Stomach (tissue), 9 donors: ENCODE data around the gene ICAM2. TPM values are rescaled to one million over a fixed set of nuclear protein-coding genes. Genes with fewer than 3 reads are reported as not detected.
A peak's percentile ranks its signal among the peaks of the same experiment; 100 is the strongest.

Experiments used
- DNase-seq, 2 donors: peaks; one replicate each; pipeline versions ENCODE4 v3.0.0 to v3.0.0-alpha.2; 2013 to 2019
- H3K27ac ChIP-seq, 5 donors: fragments of 200-600 bp in 4 of 5; sonication (generic) in 4 of 5; one replicate each; pipeline ENCODE4 v1.5.1; 2013 to 2019; ENCODE audit warnings: mild to moderate bottlenecking in 1 of 5, moderate library complexity in 1 of 5
- H3K27me3 ChIP-seq, 3 donors: fragments of 200-600 bp; sonication (generic); one replicate each; pipeline ENCODE4 v1.5.1; 2017 to 2019; ENCODE audit warnings: mixed run types in 1 of 3
- H3K36me3 ChIP-seq, 4 donors: fragments of 200-600 bp; sonication (generic); 1 replicate in 3 of 4; 2 replicates in 1 of 4; pipeline ENCODE4 v1.5.1; 2016 to 2019
- H3K4me1 ChIP-seq, 4 donors: fragments of 200-600 bp; sonication (generic); one replicate each; pipeline ENCODE4 v1.5.1; 2016 to 2019
- H3K4me3 ChIP-seq, 4 donors: fragments of 200-600 bp; sonication (generic) in 3 of 4; one replicate each; pipeline ENCODE4 v1.5.1; 2016 to 2019; ENCODE audit warnings: mild to moderate bottlenecking in 1 of 4
- H3K9me3 ChIP-seq, 4 donors: fragments of 200-600 bp; sonication (generic); one replicate each; pipeline ENCODE4 v1.5.1; 2016 to 2019
- EP300 ChIP-seq: sonication (generic); formaldehyde crosslinking; IDR thresholded peaks from one replicate; pipeline ENCODE4 v1.6.1; 2017; ENCODE audit warnings: antibody characterized with exemption
- POLR2A ChIP-seq, 4 donors: fragments of 450-650 bp; IDR thresholded peaks; one replicate each; pipeline ENCODE4 v1.6.1; 2016; ENCODE audit warnings: antibody characterized with exemption in 4 of 4, control low read depth in 2 of 4, mild to moderate bottlenecking in 1 of 4, moderate library complexity in 1 of 4
- POLR2AphosphoS5 ChIP-seq, 3 donors: sonication (generic); formaldehyde crosslinking; IDR thresholded peaks; one replicate each; pipeline ENCODE4 v1.6.1; 2016; ENCODE audit warnings: antibody characterized with exemption in 3 of 3
- WGBS, 5 donors: extraction: QIAGEN DNeasy Blood & Tissue Kit in 3 of 5; methylation state at CpG; one replicate each; pipeline versions ENCODE4 v1.1.5 to v1.1.7; 2013 to 2018; 5-methylcytosine and 5-hydroxymethylcytosine counted together
- intact Hi-C: fragments of 100-400 bp; cut with DNase I; formaldehyde crosslinking; loops from one replicate; pipeline ENCODE4 v1.15.1; 2023; ENCODE audit warnings: low total_unique reads
- polyA plus RNA-seq, 3 donors: library from polyadenylated mRNA; stranded (reverse); fragments of 200-250 nt; gene quantifications; one replicate each; pipeline ENCODE4 v1.2.3, GENCODE V29; 2013
- total RNA-seq, 5 donors: library from RNA; depleted of rRNA; stranded (reverse); fragments of >200 nt; gene quantifications; one replicate each; pipeline versions ENCODE4 v1.1.0 to v1.2.3, GENCODE V29; 2014 to 2016
- TF ChIP-seq, protein P1 (sequence below), 7 experiments: fragments of 450-650 bp in 4 of 7; fragments of 200-600 bp in 3 of 7; sonication (generic) in 3 of 7; IDR thresholded peaks; one replicate each; pipeline ENCODE4 v1.5.1; 2016 to 2019; ENCODE audit warnings: antibody characterized with exemption in 7 of 7, control low read depth in 2 of 7, mild to moderate bottlenecking in 1 of 7
- donor health status: healthy with polysubstance abuse.
- donor health status: Bipolar disorder and iron deficiency.
- donor health status: healthy.

ICAM2 gene
- total and polyA plus RNA-seq, 8 donors, result 4.7 to 25.3 (median 10.7) TPM; not detected in 2

DNA sequence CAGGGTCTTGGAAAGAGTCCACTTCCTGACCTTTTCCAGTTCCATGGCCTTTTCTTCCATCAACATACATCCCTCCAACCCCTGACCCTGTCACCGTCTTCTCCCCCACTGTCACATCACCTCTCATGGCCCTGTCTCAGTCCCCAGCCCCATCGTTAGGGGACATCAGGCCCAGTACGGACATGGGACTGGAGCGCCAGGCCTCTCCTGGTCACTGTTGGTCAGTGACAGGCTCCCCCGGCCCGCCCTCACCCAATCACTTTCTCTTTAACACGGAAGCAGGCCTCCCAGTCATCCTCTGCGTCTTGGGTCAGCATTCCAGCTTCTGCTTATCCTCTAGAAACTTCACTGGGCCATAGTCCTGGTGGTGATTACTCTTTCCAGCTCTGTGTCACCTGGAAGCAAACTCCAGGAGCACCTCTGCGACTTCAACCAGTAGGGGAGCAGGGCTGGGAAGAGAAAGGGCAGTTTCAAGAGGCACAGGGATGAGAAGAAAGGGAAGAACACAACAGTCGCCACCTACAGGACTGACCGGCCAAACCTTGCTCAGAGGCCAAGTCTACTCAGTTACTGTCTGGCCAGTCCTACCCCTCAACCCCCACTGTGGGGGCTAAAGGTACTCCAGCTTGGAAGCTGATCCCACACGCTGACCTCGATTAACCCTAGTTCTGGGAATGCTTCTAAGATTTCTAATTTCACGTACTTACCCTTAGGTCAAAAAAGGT is 15.9 kb upstream of the ICAM2 start:
- TF ChIP-seq, protein P1, sequence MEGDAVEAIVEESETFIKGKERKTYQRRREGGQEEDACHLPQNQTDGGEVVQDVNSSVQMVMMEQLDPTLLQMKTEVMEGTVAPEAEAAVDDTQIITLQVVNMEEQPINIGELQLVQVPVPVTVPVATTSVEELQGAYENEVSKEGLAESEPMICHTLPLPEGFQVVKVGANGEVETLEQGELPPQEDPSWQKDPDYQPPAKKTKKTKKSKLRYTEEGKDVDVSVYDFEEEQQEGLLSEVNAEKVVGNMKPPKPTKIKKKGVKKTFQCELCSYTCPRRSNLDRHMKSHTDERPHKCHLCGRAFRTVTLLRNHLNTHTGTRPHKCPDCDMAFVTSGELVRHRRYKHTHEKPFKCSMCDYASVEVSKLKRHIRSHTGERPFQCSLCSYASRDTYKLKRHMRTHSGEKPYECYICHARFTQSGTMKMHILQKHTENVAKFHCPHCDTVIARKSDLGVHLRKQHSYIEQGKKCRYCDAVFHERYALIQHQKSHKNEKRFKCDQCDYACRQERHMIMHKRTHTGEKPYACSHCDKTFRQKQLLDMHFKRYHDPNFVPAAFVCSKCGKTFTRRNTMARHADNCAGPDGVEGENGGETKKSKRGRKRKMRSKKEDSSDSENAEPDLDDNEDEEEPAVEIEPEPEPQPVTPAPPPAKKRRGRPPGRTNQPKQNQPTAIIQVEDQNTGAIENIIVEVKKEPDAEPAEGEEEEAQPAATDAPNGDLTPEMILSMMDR (IDR thresholded peaks at IDR 0.05), result no peak
- no peak for TF ChIP-seq EP300
- TF ChIP-seq POLR2AphosphoS5 (IDR thresholded peaks at IDR 0.05), result no peak
- TF ChIP-seq POLR2A (IDR thresholded peaks at IDR 0.05), result no peak
- no peaks in the 10 kb centered on the region for H3K27me3 ChIP-seq
- H3K4me3 ChIP-seq, result no peak overlapping the region
- no peaks in the 10 kb centered on the region for H3K9me3 ChIP-seq
- WGBS, 5 donors, result 87 to 90% (median 89%) methylated on average over 14 of the region's 14 CpGs
- H3K36me3 ChIP-seq, result peaks cover 7 to 38% (median 30%) of the 10 kb centered on the region in 4 donors
- DNase-seq, result no peak
- intact Hi-C loops, result no loop called here
- no peak overlapping the region for H3K27ac ChIP-seq
- peaks cover 0 to 17% (median 8%) of the 10 kb centered on the region in 4 donors for H3K4me1 ChIP-seq

DNA sequence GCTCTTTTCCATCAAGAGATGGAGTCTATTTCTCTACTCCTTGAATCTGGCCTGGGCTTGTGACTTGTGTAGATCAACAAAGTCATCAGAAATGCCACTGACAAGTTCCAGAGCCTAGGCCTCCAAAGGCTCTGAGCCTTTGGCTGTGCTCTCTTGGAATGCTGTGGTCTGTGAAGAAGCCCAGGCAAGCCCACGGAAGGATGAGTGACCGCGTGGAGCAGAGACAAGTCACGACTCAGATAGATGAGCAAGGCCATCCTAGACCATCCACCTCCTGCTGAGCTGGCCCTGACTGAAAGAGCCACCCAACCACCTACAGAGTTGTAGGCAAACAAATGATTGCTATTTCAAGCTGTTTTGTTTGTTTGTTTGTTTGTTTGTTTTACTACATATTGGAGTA is 11.6 kb upstream of the ICAM2 start:
- Histone ChIP-seq H3K9me3 (no peaks in the 10 kb centered on the region), H3K4me1 (no peaks in the 10 kb centered on the region), H3K27ac (no peak overlapping the region), H3K4me3 (no peak overlapping the region), H3K27me3 (no peaks in the 10 kb centered on the region), H3K36me3 (peaks cover 0 to 5% (median 2%) of the 10 kb centered on the region in 4 donors)
- DNase-seq, result no peak
- no peak for TF ChIP-seq EP300
- TF ChIP-seq, protein P1 (IDR thresholded peaks at IDR 0.05), result no peak
- TF ChIP-seq POLR2A (IDR thresholded peaks at IDR 0.05), result no peak
- no peak for TF ChIP-seq POLR2AphosphoS5 (IDR thresholded peaks at IDR 0.05)
- WGBS, 5 donors, result 83 to 93% (median 88%) methylated on average over 4 of the region's 4 CpGs
- intact Hi-C loops, result no loop called here

DNA sequence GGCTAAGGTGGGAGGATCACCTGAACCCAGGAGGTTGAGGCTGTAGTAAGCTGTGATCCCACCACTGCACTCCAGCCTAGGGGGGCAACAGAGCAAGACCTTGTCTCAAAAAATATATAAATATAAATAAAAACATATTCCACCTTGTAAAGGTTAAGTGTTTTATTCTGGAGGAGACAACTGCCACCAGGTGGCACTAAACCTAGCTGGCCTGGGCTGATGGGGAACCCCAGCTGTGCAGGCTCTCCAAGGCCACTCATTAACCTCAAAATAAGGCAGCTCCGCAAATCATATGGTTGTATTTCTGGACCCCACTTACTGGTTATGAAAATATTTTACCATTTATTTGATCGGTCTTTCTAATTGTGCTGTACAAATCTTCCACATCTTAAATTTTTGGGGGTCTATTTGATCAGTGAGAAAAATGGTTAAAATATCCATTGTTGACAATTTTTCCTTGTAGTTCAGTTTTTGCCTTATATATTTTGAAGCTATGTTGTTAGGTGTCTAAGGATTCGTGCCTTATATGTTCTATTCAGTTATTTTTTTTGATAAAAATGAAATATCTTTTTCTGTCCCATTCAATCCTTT is 8.5 kb upstream of the ICAM2 start:
- TF ChIP-seq POLR2AphosphoS5 (IDR thresholded peaks at IDR 0.05), result no peak
- TF ChIP-seq, protein P1 (IDR thresholded peaks at IDR 0.05), result peak in 4 of 7 experiments; percentile 59 to 75 (median 65)
- no peak for TF ChIP-seq EP300
- TF ChIP-seq POLR2A (IDR thresholded peaks at IDR 0.05), result no peak
- Histone ChIP-seq H3K4me1 (peaks cover 10 to 23% (median 17%) of the 10 kb centered on the region in 4 donors), H3K4me3 (no peak overlapping the region), H3K36me3 (no peaks in the 10 kb centered on the region), H3K27ac (no peak overlapping the region), H3K9me3 (no peaks in the 10 kb centered on the region), H3K27me3 (no peaks in the 10 kb centered on the region)
- peak; percentile 77 to 85 for DNase-seq
- WGBS, 5 donors, result 9 to 22% (median 17%) methylated on average over 3 of the region's 3 CpGs
- intact Hi-C loops, result loop anchor here (5.0 to 10.0 kb wide), 2 partner anchors 94 to 103 kb away; partner anchors contain the start of genes CD79B and ERN1

DNA sequence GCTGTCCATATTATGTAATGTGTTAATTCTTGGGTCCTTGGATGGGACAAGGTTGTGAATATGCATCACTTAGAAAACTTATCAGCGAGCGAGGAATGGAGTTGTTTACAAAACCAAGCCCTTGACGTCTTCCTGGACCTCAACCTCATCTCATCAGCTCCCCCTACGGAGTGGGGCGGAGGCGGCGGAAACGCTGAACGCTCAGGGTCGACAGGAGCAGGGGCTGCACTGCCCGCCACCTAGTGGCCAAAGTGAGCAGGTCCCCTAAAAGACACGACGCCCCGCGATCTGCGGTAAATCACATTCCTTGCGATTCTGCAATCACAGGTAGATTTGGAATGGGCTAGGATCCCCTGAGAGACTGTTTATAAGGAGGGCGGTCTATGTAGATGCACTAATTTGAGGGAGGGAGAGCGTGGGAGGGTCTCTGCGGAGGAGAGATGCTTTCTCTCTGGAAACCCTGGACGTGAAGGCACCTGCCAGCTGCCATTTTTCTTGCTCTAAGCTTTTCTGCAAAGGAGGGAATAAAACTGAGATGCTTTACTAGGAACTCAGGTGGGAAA is 5.4 kb upstream of the ICAM2 start:
- Histone ChIP-seq H3K27me3 (no peaks in the 10 kb centered on the region), H3K4me1 (peaks cover 10 to 24% (median 17%) of the 10 kb centered on the region in 4 donors), H3K9me3 (no peaks in the 10 kb centered on the region), H3K4me3 (peak overlapping the region; percentile 3 to 22 (median 13)), H3K27ac (peak overlapping the region; percentile 25 to 77 (median 63)), H3K36me3 (no peaks in the 10 kb centered on the region)
- TF ChIP-seq POLR2A (IDR thresholded peaks at IDR 0.05), result no peak
- TF ChIP-seq, protein P1 (IDR thresholded peaks at IDR 0.05), result peak in 5 of 7 experiments; percentile 81 to 98 (median 90)
- no peak for TF ChIP-seq EP300
- peak; percentile 7 to 50 (median 13) for TF ChIP-seq POLR2AphosphoS5 (IDR thresholded peaks at IDR 0.05)
- 2 to 3% (median 2%) methylated on average over 17 to 21 of the region's 21 CpGs for WGBS, 5 donors
- intact Hi-C loops, result loop anchor here (5.0 to 10.0 kb wide), 2 partner anchors 91 to 106 kb away; partner anchors contain the start of genes CD79B and ERN1
- peak; percentile 80 to 95 for DNase-seq
